Cardiac fibroblast (primary cell): ENCODE measurements around the gene ENOX2.
"Not testable (repeated sequence)": the region's sequence is repeated elsewhere in the genome, so short reads cannot be mapped to it uniquely, and the experiment has no call there.

Experiments
- DNase-seq, 2 donors: peaks; one replicate each; pipeline versions ENCODE4 v3.0.0 to v3.0.0-alpha.2; 2010; ENCODE audit warnings: low read depth in 2 of 2
- H3K4me3 ChIP-seq, 2 donors: replicated peaks in 1 of 2; 1 replicate in 1 of 2; 2 replicates in 1 of 2; pipeline ENCODE4 v1.5.1; 2011; ENCODE audit warnings: low read depth in 2 of 2, low read length in 2 of 2, mild to moderate bottlenecking in 2 of 2, moderate library complexity in 1 of 2
- CTCF ChIP-seq: IDR thresholded peaks from one replicate; pipeline ENCODE4 v1.5.1; 2011; ENCODE audit warnings: low read depth, mild to moderate bottlenecking, low read length, inconsistent platforms

Gene ENOX2

GRCh38 chrX:130828641-130829040 is 74.4 kb downstream of the ENOX2 start:
- DNase-seq = no peak
- TF ChIP-seq CTCF = no peak
- no peak overlapping the region for H3K4me3 ChIP-seq

GRCh38 chrX:130827648-130828047 is 75.4 kb downstream of the ENOX2 start:
- H3K4me3 ChIP-seq = no peak overlapping the region
- TF ChIP-seq CTCF = no peak

GRCh38 chrX:130826249-130826648 is 76.8 kb downstream of the ENOX2 start:
- no peak for DNase-seq
- TF ChIP-seq CTCF = no peak
- no peak overlapping the region for H3K4me3 ChIP-seq

More at GRCh38 chrX:130827648-130828047, 75.4 kb downstream of the ENOX2 start:
- no peak for DNase-seq

GRCh38 chrX:130825525-130825924 is 77.5 kb downstream of the ENOX2 start:
- DNase-seq = no peak
- no peak overlapping the region for H3K4me3 ChIP-seq
- TF ChIP-seq CTCF = no peak

- H3K4me3 ChIP-seq, DNase-seq: not testable (repeated sequence)
These were observed 83.6 kb downstream of the ENOX2 start for GRCh38 chrX:130819367-130819766.

GRCh38 chrX:130813932-130814331 is 89.1 kb downstream of the ENOX2 start:
- H3K4me3 ChIP-seq, DNase-seq: not testable (repeated sequence)

- DNase-seq = no peak
- no peak for TF ChIP-seq CTCF
- no peak overlapping the region for H3K4me3 ChIP-seq
These were observed 92.4 kb downstream of the ENOX2 start for GRCh38 chrX:130810561-130810960.

- DNase-seq = peak in 1 of 2 donors; percentile 11
- H3K4me3 ChIP-seq = no peak overlapping the region
- no peak for TF ChIP-seq CTCF
These were observed 97.1 kb downstream of the ENOX2 start for GRCh38 chrX:130805903-130806302.
